ENCODE data around the gene MAJIN. TPM values are rescaled to one million over a fixed set of nuclear protein-coding genes. Genes with fewer than 3 reads are reported as not detected.

The MAJIN gene
- total and polyA plus RNA-seq, 2 experiments from 2014 or later: not detected

DNA sequence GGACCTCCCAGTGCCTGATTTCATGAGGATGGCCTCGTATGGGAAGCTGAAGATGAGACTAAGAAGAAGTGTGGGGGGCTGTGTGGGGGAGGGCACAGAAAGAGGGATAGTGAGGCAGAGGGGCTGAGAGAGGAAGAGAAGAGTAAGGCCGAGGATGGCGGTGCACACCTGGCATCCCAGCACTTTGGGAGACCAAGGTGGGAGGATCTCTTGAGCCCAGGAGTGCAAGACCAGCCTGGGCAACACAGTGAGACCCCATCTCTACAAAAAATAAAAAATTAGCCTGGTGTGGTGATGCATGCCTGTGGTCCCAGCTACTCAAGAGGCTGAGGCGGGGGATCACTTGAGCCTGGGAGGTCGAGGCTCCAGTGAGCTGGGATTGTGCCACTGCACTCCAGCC lies 80.0 kb downstream of the MAJIN start:
- no peak overlapping the region for H3K27ac ChIP-seq (ENCODE audit: low read depth)
- no peaks in the 10 kb centered on the region for H3K27me3 ChIP-seq (ENCODE audit: insufficient read depth)
- no peaks in the 10 kb centered on the region for H3K79me2 ChIP-seq (replicated peaks; ENCODE audit: insufficient read depth)
- Mint-ChIP-seq H3K36me3 (ENCODE audit: low read depth) (no peaks in the 10 kb centered on the region; the same call in 2 of the 3 replicates), H3K4me1 (peaks cover 20% of the 10 kb centered on the region), H3K9me3 (no peaks in the 10 kb centered on the region), H3K27me3 (ENCODE audit: insufficient read depth, low read depth, poor library complexity) (peaks cover 10% of the 10 kb centered on the region), H3K27ac (no peak overlapping the region), H3K4me3 (no peak overlapping the region; the same call in 2 of the 3 replicates)
- H3K4me1 ChIP-seq (ENCODE audit: insufficient read depth): peaks cover 16% of the 10 kb centered on the region; the same call in 1 of the 2 replicates
- 0 out of 2 replicates have a peak, but pooled peaks cover 2% of the 10 kb centered on the region for H3F3A ChIP-seq (replicated peaks; ENCODE audit: low read depth)
- no peaks in the 10 kb centered on the region for H3K36me3 ChIP-seq (ENCODE audit: insufficient read depth)
- no peaks in the 10 kb centered on the region for H3K9me2 ChIP-seq (ENCODE audit: insufficient read depth)
- ATAC-seq (no peak), DNase-seq (ENCODE audit: low spot score) (no peak)
- H3K4me3 ChIP-seq: no peak overlapping the region
- no peak overlapping the region for H3K4me2 ChIP-seq
- H2AFZ ChIP-seq: no peak overlapping the region
- TF ChIP-seq, protein P1, sequence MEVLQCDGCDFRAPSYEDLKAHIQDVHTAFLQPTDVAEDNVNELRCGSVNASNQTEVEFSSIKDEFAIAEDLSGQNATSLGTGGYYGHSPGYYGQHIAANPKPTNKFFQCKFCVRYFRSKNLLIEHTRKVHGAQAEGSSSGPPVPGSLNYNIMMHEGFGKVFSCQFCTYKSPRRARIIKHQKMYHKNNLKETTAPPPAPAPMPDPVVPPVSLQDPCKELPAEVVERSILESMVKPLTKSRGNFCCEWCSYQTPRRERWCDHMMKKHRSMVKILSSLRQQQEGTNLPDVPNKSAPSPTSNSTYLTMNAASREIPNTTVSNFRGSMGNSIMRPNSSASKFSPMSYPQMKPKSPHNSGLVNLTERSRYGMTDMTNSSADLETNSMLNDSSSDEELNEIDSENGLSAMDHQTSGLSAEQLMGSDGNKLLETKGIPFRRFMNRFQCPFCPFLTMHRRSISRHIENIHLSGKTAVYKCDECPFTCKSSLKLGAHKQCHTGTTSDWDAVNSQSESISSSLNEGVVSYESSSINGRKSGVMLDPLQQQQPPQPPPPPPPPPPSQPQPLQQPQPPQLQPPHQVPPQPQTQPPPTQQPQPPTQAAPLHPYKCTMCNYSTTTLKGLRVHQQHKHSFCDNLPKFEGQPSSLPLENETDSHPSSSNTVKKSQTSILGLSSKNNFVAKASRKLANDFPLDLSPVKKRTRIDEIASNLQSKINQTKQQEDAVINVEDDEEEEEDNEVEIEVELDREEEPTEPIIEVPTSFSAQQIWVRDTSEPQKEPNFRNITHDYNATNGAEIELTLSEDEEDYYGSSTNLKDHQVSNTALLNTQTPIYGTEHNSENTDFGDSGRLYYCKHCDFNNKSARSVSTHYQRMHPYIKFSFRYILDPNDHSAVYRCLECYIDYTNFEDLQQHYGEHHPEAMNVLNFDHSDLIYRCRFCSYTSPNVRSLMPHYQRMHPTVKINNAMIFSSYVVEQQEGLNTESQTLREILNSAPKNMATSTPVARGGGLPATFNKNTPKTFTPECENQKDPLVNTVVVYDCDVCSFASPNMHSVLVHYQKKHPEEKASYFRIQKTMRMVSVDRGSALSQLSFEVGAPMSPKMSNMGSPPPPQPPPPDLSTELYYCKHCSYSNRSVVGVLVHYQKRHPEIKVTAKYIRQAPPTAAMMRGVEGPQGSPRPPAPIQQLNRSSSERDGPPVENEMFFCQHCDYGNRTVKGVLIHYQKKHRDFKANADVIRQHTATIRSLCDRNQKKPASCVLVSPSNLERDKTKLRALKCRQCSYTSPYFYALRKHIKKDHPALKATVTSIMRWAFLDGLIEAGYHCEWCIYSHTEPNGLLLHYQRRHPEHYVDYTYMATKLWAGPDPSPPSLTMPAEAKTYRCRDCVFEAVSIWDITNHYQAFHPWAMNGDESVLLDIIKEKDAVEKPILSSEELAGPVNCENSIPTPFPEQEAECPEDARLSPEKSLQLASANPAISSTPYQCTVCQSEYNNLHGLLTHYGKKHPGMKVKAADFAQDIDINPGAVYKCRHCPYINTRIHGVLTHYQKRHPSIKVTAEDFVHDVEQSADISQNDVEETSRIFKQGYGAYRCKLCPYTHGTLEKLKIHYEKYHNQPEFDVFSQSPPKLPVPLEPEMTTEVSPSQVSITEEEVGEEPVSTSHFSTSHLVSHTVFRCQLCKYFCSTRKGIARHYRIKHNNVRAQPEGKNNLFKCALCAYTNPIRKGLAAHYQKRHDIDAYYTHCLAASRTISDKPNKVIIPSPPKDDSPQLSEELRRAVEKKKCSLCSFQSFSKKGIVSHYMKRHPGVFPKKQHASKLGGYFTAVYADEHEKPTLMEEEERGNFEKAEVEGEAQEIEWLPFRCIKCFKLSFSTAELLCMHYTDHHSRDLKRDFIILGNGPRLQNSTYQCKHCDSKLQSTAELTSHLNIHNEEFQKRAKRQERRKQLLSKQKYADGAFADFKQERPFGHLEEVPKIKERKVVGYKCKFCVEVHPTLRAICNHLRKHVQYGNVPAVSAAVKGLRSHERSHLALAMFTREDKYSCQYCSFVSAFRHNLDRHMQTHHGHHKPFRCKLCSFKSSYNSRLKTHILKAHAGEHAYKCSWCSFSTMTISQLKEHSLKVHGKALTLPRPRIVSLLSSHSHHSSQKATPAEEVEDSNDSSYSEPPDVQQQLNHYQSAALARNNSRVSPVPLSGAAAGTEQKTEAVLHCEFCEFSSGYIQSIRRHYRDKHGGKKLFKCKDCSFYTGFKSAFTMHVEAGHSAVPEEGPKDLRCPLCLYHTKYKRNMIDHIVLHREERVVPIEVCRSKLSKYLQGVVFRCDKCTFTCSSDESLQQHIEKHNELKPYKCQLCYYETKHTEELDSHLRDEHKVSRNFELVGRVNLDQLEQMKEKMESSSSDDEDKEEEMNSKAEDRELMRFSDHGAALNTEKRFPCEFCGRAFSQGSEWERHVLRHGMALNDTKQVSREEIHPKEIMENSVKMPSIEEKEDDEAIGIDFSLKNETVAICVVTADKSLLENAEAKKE (CRISPR knock-in tag; IDR thresholded peaks at IDR 0.05): no peak
- TF ChIP-seq POLR2AphosphoS5 (IDR thresholded peaks at IDR 0.05; ENCODE audit: low read depth) (no peak), JUNB (IDR thresholded peaks at IDR 0.05; ENCODE audit: unreplicated experiment) (no peak), CREB1 (CRISPR knock-in tag; IDR thresholded peaks at IDR 0.05; ENCODE audit: low read depth) (no peak), ZNF114 (CRISPR knock-in tag; IDR thresholded peaks at IDR 0.05) (no peak), STAT1 (IDR thresholded peaks at IDR 0.05; ENCODE audit: unreplicated experiment) (no peak)
- TF ChIP-seq, protein P2, sequence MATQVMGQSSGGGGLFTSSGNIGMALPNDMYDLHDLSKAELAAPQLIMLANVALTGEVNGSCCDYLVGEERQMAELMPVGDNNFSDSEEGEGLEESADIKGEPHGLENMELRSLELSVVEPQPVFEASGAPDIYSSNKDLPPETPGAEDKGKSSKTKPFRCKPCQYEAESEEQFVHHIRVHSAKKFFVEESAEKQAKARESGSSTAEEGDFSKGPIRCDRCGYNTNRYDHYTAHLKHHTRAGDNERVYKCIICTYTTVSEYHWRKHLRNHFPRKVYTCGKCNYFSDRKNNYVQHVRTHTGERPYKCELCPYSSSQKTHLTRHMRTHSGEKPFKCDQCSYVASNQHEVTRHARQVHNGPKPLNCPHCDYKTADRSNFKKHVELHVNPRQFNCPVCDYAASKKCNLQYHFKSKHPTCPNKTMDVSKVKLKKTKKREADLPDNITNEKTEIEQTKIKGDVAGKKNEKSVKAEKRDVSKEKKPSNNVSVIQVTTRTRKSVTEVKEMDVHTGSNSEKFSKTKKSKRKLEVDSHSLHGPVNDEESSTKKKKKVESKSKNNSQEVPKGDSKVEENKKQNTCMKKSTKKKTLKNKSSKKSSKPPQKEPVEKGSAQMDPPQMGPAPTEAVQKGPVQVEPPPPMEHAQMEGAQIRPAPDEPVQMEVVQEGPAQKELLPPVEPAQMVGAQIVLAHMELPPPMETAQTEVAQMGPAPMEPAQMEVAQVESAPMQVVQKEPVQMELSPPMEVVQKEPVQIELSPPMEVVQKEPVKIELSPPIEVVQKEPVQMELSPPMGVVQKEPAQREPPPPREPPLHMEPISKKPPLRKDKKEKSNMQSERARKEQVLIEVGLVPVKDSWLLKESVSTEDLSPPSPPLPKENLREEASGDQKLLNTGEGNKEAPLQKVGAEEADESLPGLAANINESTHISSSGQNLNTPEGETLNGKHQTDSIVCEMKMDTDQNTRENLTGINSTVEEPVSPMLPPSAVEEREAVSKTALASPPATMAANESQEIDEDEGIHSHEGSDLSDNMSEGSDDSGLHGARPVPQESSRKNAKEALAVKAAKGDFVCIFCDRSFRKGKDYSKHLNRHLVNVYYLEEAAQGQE (IDR thresholded peaks at IDR 0.05; ENCODE audit: unreplicated experiment): no peak
- no peaks in the 10 kb centered on the region for H4K20me1 ChIP-seq (replicated peaks; ENCODE audit: insufficient read depth)
